Heart left ventricle (tissue), 13 donors: ENCODE measurements around the gene TMEM232.

Experiments used
- POLR2A ChIP-seq, 2 donors: fragments of 450-650 bp; IDR thresholded peaks; one replicate each; pipeline ENCODE4 v1.6.1; 2017; ENCODE audit warnings: antibody characterized with exemption in 2 of 2, mild to moderate bottlenecking in 2 of 2, moderate library complexity in 2 of 2
- TF ChIP-seq, protein P1 (sequence below), 12 donors: fragments of 200-600 bp; sonication (generic) in 4 of 12; IDR thresholded peaks; one replicate each; pipeline versions ENCODE4 v1.5.0 to v1.8.0; 2018 to 2022; ENCODE audit warnings: antibody characterized with exemption in 12 of 12, mild to moderate bottlenecking in 5 of 12
- donor health status: ischemic (EF 13 %, LVEDD 7.1; RV severe dilation, severe dysfunction).
- donor health status: DM: no; HTN: yes; CAD: no.
- donor health status: DM: no; HTN: no; CAD: no.
- donor health status: ischemic (EF 25% LVEDD 6.9; RV normal size, moderate dysfunction).
- donor health status: ischemic (EF 25% LVEDD 5.7; RV mildly dilated, moderate dysfunction).
- donor health status: ischemic (EF 35%, LVEDD 5.7; RV mildly dilated, moderate dysfunction).
- donor health status: nonischemic (EF 11% LVEDD 7.7; RV severe dilation, severe dysfunction).
- donor health status: DM: yes; HTN: yes; CAD: no.
- donor health status: PGD.
- donor health status: ischemic (EF 29% LVEDD 5.4; RV normal size, mild dysfunction).
- donor health status: nonischemic (EF 23%, LVEDD 6.1; RV moderate dilation, normal function).

DNA sequence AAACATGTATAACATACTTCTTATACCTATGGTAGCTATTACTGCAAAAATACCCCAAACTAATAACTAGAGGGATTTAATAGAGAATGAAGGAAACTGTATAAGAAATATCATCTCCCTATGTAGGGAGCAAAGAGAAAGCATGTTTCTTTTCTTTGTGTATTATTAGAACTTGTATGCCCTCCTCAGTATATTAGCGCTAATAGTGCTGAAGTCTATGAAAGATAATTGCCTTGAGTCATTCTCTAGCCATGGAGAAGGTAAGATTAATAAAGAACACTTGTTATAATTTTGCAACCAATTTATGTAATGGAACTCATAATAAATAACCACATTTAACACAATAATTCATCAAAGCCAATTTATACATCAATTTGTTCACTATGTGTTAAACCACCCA, 329.2 kb downstream of the TMEM232 start:
- TF ChIP-seq, protein P1, sequence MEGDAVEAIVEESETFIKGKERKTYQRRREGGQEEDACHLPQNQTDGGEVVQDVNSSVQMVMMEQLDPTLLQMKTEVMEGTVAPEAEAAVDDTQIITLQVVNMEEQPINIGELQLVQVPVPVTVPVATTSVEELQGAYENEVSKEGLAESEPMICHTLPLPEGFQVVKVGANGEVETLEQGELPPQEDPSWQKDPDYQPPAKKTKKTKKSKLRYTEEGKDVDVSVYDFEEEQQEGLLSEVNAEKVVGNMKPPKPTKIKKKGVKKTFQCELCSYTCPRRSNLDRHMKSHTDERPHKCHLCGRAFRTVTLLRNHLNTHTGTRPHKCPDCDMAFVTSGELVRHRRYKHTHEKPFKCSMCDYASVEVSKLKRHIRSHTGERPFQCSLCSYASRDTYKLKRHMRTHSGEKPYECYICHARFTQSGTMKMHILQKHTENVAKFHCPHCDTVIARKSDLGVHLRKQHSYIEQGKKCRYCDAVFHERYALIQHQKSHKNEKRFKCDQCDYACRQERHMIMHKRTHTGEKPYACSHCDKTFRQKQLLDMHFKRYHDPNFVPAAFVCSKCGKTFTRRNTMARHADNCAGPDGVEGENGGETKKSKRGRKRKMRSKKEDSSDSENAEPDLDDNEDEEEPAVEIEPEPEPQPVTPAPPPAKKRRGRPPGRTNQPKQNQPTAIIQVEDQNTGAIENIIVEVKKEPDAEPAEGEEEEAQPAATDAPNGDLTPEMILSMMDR (IDR thresholded peaks at IDR 0.05): no peak
- no peak for TF ChIP-seq POLR2A (IDR thresholded peaks at IDR 0.05)
